NB4 (cell line): ENCODE measurements around the gene GEMIN5.

ENCODE experiments used
- DNase-seq: peaks from one replicate; pipeline ENCODE4 v3.0.0; 2010; ENCODE audit warnings: low read depth
- H3K4me3 ChIP-seq: one replicate; pipeline ENCODE4 v1.5.1; 2011; ENCODE audit warnings: mild to moderate bottlenecking, low read depth, low read length, moderate library complexity
- CTCF ChIP-seq: IDR thresholded peaks from one replicate; pipeline ENCODE4 v1.5.1; 2012; ENCODE audit warnings: low read depth, low read length
- MAX ChIP-seq: IDR thresholded peaks from 2 replicates; pipeline ENCODE4 v1.6.1; 2011; ENCODE audit warnings: low read depth, low read length
- MYC ChIP-seq: IDR thresholded peaks from 2 replicates; pipeline ENCODE4 v1.6.1; 2011; ENCODE audit warnings: low read depth, low read length
- POLR2A ChIP-seq: IDR thresholded peaks from 2 replicates; pipeline ENCODE4 v1.6.1; 2011; ENCODE audit warnings: mild to moderate bottlenecking; ENCODE audit not compliant: insufficient read length; ENCODE audit errors: extremely low read depth

The GEMIN5 gene

DNA sequence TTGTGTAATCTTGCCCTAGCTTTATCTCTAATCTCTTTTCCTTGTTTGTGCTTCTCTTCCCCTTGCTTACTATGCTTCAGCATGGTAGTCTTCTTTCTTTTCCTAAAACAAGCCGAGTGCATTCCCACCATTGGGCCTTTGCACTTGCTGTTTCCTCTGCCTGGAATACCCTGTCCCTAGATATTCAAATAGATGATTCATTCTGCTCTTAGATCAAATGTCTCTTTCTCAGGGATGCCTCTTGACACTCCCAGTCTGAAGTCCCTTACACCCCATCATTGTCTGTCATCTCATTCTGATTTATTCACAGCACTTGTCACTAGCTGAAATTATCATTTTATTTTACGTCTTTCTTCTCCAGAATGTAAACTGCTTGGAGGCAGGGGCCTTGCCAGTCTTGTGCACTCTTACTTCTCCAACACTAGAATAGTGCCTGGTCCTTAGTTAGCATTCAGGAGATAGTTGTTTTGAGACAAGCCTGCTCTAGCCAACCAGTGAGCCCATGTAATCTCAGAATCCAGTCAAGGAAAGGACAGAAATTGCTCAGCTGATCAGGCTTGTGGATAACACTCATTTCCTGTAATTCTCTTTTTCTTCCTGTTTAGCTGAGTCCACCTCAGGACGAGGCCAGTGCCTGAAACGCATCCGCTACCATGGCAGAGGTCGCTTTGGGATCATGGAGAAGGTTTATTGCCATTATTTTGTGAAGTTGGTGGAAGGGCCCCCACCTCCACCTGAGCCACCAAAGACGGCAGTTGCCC, 28.2 kb upstream of the GEMIN5 start:
- DNase-seq = no peak
- TF ChIP-seq POLR2A (no peak), CTCF (no peak), MAX (no peak), MYC (no peak)
- no peak overlapping the region for H3K4me3 ChIP-seq

DNA sequence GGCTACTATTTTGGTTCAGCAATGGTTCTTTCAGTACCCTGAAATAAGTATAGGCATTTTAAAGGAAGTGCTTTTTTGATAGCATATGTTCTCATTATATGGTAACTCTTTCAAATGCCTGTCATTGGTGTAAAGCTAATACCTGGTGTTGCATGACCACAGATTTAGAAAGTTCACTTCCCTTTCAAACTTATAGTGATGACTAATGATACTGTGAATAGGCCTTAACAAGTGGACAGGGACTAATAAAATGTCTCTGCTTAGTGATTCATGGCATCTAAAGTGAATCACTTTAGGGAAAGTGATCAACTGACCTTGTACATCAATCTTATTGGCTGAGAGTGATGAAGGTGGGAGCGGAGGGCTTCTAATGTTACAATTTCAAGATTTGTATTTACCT, 24.5 kb upstream of the GEMIN5 start:
- peak; percentile 46 for DNase-seq
- TF ChIP-seq MYC (no peak), POLR2A (no peak), MAX (no peak), CTCF (no peak)
- H3K4me3 ChIP-seq = no peak overlapping the region

DNA sequence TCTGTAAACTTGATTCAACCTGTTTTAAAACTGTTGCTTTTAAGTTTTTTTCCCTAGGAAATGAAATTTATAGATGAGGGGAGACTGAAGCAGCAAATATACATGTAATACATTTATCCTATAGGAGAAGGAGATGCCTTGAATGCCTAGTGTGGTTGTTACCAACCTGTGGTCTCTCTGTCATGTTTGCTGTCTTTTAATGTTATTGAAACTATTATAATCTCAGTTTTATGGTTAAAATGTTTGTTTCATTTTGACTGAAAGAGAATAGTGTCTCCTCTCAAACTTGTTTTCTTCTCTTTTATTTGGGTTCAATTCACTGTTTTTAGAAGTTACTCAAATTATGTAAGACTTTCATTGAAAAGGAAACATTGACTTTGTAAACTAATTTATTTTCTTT, 18.7 kb upstream of the GEMIN5 start:
- TF ChIP-seq MYC = no peak
- TF ChIP-seq POLR2A = no peak
- no peak for TF ChIP-seq MAX
- DNase-seq = no peak
- no peak overlapping the region for H3K4me3 ChIP-seq

DNA sequence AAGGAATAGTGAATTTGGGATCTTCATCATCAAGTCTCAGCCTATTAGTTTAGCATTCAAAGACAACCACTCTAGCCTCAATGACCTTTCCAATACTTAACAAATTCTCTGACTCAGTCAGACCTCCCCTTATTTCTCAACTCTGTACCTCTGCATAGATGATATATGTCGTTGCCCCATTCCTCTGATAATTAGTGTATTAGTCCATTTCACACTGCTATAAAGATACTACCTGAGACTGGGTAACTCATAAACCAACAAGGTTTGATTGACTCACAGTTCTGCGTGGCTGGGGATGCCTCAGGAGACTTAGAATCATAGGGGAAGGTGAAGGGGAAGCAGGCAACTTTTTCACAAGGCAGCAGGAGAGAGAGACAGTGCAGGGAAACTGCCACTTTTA, 11.8 kb upstream of the GEMIN5 start:
- DNase-seq = peak; percentile 15
- H3K4me3 ChIP-seq = no peak overlapping the region
- TF ChIP-seq CTCF (no peak), MYC (no peak), MAX (no peak), POLR2A (no peak)

- H3K4me3 ChIP-seq = no peak overlapping the region
- no peak for DNase-seq
- TF ChIP-seq CTCF (no peak), MYC (no peak), MAX (no peak), POLR2A (no peak)
These were observed 10.3 kb upstream of the GEMIN5 start for GRCh38 chr5:154948313-154948712.

DNA sequence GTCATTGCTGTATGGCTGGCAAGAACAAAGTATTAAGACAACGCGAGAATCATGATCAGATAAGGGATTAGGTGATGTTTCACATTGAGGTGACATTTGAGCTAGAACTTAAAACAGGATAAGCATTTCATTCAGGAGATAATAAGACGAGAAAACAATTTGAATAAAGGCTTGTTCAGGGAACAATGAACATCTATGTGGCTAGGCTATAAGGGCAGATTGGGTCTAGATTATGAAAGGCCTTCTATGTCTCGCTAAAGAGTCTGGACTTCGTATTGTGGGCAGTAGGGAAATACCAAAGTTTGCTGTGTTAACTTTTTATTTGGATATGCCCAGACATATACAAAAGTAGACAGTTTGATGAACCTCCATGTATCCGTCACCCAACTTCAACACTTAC, 9.8 kb upstream of the GEMIN5 start:
- no peak for TF ChIP-seq POLR2A
- no peak for TF ChIP-seq MAX
- no peak overlapping the region for H3K4me3 ChIP-seq

More for the DNA sequence above, 9.8 kb upstream of the GEMIN5 start:
- no peak for DNase-seq
